ENCODE data around the gene PON3.

PON3 gene

GRCh38 chr7:95396136-95397032, at the start of gene PON3:
PON3 (minus strand) TSS chr7:95396375; CDS start chr7:95396350, 25 bp downstream.
- peak; percentile 11 for DNase-seq

DNA sequence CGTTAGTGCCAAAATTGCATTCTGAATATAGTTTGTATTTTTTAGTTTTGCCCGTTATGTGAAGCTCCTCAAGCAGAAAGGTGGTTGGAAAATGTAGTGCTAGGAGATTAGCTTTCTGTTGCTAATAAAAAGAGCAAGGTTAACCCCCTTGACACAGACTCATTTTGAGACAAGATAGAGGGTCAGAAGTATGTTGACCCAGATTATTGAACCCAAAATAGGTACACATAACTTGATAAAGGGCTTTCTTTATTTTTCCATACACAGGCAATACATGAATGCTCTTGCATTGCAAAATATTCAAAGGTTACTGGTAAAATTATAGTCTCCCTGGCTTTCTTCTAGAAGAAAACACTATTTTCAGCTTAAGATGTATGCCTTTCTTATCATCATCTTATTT, 48.6 kb upstream of the PON3 start:
- no peak for DNase-seq

- no peak for DNase-seq
These were observed 45.1 kb upstream of the PON3 start for GRCh38 chr7:95441042-95441823.

- DNase-seq, result no peak
These were observed 44.3 kb upstream of the PON3 start for GRCh38 chr7:95440394-95441038.

GRCh38 chr7:95436407-95436806, 40.2 kb upstream of the PON3 start:
- no peak for DNase-seq

DNA sequence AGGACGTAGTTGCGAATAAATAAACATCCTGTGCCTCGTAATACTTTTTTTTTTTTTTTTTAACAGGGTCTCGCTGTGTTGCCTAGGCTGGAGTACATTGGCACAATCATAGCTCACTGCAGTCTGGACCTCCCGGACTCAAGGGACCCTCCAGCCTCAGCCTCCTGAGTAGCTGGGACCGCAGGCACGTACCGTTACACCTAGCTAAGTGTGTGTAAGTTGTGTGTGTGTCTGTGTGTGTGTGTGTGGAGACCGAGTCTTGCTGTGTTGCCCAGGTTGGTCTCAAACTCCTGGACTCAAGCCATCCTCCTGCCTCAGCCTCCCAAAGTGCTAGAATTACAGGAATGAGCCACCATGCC, 39.2 kb upstream of the PON3 start:
- DNase-seq, result no peak

DNA sequence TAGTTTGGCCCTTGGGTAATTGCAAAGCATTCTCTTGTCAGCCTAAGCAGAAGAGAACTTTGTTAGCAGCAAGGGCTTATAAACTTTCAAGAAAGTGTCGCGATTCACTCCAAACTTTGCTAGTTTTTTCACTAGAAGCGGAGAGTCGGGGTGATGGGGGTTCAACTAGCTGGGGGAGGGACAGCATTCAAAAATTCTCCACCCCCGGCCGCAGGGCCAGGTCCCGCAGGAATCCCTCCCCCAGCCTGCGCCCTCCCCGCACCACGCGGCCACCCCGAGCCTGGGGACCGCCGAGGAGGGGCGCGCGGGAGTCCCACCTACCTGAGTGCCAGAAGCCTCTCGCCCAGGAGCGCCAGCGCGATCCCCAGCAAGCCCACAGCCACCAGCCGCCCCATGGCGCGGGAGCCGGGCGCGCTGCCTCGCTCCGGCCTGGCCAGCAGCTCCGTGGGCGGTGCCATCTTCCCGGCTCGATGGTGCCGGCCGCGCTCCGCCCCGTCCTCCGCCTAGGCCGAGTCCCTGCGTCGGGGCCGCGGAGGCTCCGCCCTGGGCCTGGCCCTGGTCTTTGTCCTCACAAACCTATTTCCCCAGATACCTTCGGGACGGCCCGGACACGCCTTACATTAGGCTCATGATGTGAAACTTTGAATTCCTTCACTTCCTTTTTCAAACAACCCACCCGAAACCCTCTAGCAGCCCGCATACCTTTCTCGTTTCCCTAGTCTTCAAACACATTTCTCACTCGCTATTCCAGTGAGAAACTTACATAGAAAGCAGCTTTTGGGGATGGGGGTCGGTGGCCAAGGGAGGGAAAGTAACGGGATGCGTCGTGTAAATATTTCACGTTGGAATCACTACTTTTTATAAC, 38.6 kb upstream of the PON3 start, which contains the start of gene PON2:
PON2 (minus strand) TSS at position 472 of the 865 bp plus-strand sequence; CDS start at position 395, 77 bp downstream.
- DNase-seq, result peak; percentile 50

DNA sequence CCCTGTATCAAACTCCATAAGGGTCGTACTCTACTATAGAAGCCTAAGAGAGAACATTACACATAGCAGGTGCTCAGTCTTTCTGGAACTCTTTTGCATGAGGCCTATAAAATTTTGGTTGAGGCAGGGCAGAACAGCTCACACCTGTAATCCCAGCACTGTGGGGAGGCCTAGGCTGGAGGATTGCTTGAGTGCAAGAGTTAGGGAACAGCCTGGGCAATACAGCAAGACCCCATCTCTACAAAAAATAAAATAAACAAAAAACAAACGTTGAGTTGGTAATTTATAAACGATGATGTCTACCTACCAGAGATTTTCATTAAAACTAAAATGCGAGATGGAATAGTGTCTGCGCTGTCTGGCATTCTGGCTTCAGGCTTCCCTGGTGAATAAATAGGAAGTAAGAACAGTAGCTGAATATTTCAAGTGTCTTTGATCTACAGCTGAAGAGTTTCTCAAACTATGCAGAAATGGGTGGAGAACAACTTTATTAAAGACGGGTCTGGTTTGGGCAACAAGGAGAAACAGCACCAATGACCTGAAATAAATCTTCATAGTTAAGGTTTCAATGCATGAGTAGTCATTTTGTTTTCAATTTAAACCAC, 37.9 kb upstream of the PON3 start:
- no peak for DNase-seq

GRCh38 chr7:95433129-95433528, 37.0 kb upstream of the PON3 start:
- DNase-seq, result no peak

GRCh38 chr7:95432606-95433005, 36.4 kb upstream of the PON3 start:
- no peak for DNase-seq

DNA sequence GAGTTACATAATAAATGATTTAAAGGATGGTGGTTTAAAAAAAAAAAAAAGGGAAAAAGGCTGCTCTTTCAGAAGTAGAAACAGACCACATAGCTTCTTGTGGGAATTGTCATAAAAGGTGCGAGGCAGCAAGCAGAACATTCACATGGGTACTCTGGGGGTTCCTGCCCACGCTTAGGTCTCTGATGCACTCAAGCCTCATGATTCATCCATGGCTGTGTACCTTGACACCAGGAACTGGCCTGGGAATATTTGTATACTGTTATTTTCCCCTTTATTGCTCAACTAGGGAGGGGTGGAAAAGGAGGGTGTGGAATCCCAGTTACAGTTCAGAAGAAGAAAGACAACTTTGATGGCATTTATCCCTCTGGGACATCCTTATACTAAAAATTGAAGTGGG, 34.7 kb upstream of the PON3 start:
- DNase-seq, result no peak

DNA sequence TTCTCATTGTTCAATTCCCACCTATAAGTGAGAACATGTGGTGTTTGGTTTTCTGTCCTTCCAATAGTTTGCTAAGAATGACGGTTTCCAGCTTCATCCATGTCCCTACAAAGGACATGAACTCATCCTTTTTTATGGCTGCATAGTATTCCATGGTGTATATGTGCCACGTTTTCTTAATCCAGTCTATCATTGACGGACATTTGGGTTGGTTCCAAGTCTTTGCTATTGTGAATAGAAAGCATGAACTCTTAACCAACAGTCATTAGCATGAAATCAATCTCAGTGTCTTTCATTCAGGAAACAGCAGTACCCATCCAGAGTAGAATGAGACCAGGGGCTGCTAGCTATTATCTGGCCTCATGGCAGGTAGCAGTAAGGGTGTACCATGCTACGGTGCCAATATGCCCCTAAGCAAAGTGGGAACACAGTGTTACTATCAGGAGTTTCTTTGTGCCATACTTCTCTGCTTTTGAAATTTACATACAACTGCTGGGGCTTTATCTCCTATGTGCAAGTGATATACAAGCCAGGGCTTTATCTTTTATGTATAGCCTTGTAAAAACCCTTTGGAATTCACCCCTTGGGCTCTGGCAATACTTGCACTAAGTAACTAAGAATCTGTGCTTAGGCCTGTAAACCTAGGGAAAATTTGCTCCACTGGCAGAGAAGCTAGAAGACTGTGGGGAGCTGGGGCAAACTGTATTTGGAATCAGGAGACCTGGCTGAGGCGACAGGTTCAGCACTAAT, 33.2 kb upstream of the PON3 start:
- DNase-seq, result no peak

- DNase-seq, result no peak
These were observed 31.8 kb upstream of the PON3 start for GRCh38 chr7:95427914-95428516.

GRCh38 chr7:95427166-95427565, 31.0 kb upstream of the PON3 start:
- no peak for DNase-seq

DNA sequence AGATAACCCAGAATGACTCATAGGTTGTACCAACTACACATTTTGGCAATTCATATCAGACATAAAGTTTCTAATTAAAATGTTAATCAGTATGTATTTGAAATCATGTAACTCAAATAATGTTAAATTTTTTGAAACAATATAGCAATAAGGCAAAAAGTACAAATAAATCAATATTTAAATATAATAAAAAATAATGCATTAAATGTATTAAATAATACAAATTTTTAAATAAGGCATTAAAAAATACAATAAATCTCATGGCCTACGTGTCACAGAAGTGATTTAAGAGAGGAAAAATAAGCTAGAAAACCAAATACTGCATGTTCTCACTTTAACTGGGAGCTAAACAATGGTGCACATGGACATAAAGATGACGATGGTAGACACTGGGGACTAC, 29.5 kb upstream of the PON3 start:
- no peak for DNase-seq

DNA sequence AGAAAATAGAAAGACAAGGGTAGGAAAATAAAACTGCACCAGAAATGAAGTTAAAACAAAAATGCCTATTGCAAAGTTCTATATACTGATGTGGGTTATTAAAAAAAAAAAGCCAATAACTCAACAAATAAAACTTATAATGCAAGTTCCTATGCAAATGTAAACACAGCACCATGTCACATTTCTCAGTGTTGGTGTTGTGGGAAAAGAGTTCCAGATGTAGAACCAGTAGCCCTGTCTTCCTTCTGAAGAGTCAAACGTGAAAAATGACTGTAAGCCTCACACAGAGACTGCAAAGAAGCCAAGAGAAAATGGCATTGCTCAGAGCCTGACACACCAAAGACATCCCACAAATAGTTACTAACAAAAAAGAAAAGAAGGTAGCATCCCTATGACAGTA, 28.5 kb upstream of the PON3 start:
- no peak for DNase-seq

DNA sequence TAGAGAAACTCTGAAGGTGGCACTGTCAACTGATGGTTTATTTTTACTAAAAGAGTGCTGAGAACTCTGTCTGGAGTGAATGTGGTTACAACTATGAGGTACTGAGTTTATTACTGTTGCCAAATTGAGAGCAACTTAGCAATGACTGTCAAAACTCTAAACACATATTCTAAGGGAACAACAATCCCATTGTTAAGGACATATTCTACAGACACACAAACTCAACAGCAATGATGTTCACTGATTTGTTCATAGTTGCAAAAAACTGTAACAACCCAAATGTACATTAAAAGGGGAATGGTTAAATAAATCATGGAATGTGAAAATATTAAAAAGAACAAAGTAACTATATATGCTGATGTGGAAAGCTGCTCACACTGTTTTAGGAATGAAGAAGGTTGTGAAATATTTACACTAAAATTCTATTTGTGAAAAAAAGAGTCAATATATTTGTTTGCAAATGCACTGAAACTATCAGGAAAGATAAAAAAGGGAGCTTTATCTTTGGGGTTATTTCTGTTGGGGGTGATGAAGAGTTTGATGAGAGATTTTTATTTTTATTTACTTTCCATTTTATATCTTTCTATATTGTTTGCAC, 25.8 kb upstream of the PON3 start:
- DNase-seq, result no peak

GRCh38 chr7:95421000-95421846, 25.0 kb upstream of the PON3 start:
- no peak for DNase-seq

- DNase-seq, result no peak
These were observed 15.9 kb upstream of the PON3 start for GRCh38 chr7:95412075-95412474.

All from CD4-positive, alpha-beta T cell treated with Interferon gamma for 1 hour (primary cell).